Gastroesophageal sphincter (tissue), 4 donors: ENCODE results near the gene TECTA. TPM values are rescaled to one million over a fixed set of nuclear protein-coding genes. Genes with fewer than 3 reads are reported as not detected.

ENCODE experiments used
- ATAC-seq: fragments of 150-250 bp; one replicate; pipeline ENCODE4 v1.9.1; 2016; ENCODE audit warnings: mild to moderate bottlenecking, moderate library complexity
- H3K27ac ChIP-seq, 4 donors: fragments of 200-600 bp; sonication (generic) in 3 of 4; 1 replicate in 3 of 4; 2 replicates in 1 of 4; pipeline ENCODE4 v1.5.1; 2016 to 2019
- H3K27me3 ChIP-seq: fragments of 200-600 bp; sonication (generic); one replicate; pipeline ENCODE4 v1.5.1; 2019
- H3K36me3 ChIP-seq, 2 donors: fragments of 200-600 bp; sonication (generic); one replicate each; pipeline ENCODE4 v1.5.1; 2019; ENCODE audit warnings: control low read depth in 1 of 2
- H3K4me1 ChIP-seq, 3 donors: fragments of 200-600 bp; sonication (generic); 1 replicate in 2 of 3; 2 replicates in 1 of 3; pipeline ENCODE4 v1.5.1; 2016 to 2019; ENCODE audit warnings: control low read depth in 2 of 3
- H3K4me3 ChIP-seq, 2 donors: fragments of 200-600 bp; sonication (generic); one replicate each; pipeline ENCODE4 v1.5.1; 2019; ENCODE audit warnings: mild to moderate bottlenecking in 1 of 2, moderate library complexity in 1 of 2
- H3K9me3 ChIP-seq, 3 donors: fragments of 200-600 bp; sonication (generic); one replicate each; pipeline ENCODE4 v1.5.1; 2017 to 2019; ENCODE audit warnings: control low read depth in 2 of 3
- CTCF ChIP-seq, 4 experiments: fragments of 200-600 bp in 2 of 4; fragments of 450-650 bp in 2 of 4; sonication (generic) in 1 of 4; IDR thresholded peaks; one replicate each; pipeline ENCODE4 v1.5.1; 2017 to 2019; ENCODE audit warnings: antibody characterized with exemption in 4 of 4, mild to moderate bottlenecking in 2 of 4, moderate library complexity in 2 of 4
- EP300 ChIP-seq: sonication (generic); formaldehyde crosslinking; IDR thresholded peaks from one replicate; pipeline ENCODE4 v1.6.1; 2017; ENCODE audit warnings: antibody characterized with exemption, mild to moderate bottlenecking
- POLR2A ChIP-seq, 2 donors: fragments of 450-650 bp; IDR thresholded peaks; one replicate each; pipeline ENCODE4 v1.6.1; 2017; ENCODE audit warnings: antibody characterized with exemption in 2 of 2, mild to moderate bottlenecking in 2 of 2, moderate library complexity in 1 of 2
- POLR2AphosphoS5 ChIP-seq: sonication (generic); formaldehyde crosslinking; IDR thresholded peaks from one replicate; pipeline ENCODE4 v1.6.1; 2017; ENCODE audit warnings: antibody characterized with exemption
- WGBS, 2 donors: methylation state at CpG; one replicate each; pipeline ENCODE4 v1.1.5; 2018; ENCODE audit warnings: low coverage in 1 of 2; 5-methylcytosine and 5-hydroxymethylcytosine counted together
- total RNA-seq, 4 donors: library from RNA; depleted of rRNA; stranded (reverse); fragments of >200 nt; gene quantifications; one replicate each; pipeline ENCODE4 v1.1.0, GENCODE V29; 2016

TECTA gene
- total RNA-seq, 4 donors from 2014 or later: 0.35 to 1.3 (median 0.78) TPM; not detected in 1

GRCh38 chr11:121058941-121059340 is 42.1 kb upstream of the TECTA start:
- H3K4me3 ChIP-seq: no peak overlapping the region
- H3K36me3 ChIP-seq: peaks cover 8 to 86% of the 10 kb centered on the region in 2 donors
- H3K9me3 ChIP-seq: no peaks in the 10 kb centered on the region

GRCh38 chr11:121059605-121060004 is 41.4 kb upstream of the TECTA start:
- peaks cover 5 to 86% of the 10 kb centered on the region in 2 donors for H3K36me3 ChIP-seq
- no peak overlapping the region for H3K27ac ChIP-seq
- H3K4me1 ChIP-seq: no peaks in the 10 kb centered on the region
- ATAC-seq: no peak
- no peaks in the 10 kb centered on the region for H3K9me3 ChIP-seq
- no peak overlapping the region for H3K4me3 ChIP-seq
- 85 to 91% methylated on average over 3 of the region's 3 CpGs for WGBS, 2 donors
- no peaks in the 10 kb centered on the region for H3K27me3 ChIP-seq
- no peak for TF ChIP-seq POLR2A (IDR thresholded peaks at IDR 0.05)
- no peak for TF ChIP-seq EP300
- TF ChIP-seq POLR2AphosphoS5: no peak
- TF ChIP-seq CTCF (IDR thresholded peaks at IDR 0.05): no peak

More at GRCh38 chr11:121058941-121059340, 42.1 kb upstream of the TECTA start:
- Histone ChIP-seq H3K27ac (no peak overlapping the region), H3K27me3 (no peaks in the 10 kb centered on the region), H3K4me1 (no peaks in the 10 kb centered on the region)
- ATAC-seq: no peak
- WGBS, 2 donors: 71 to 78% methylated on average over 3 of the region's 3 CpGs
- TF ChIP-seq EP300: no peak
- TF ChIP-seq POLR2A (IDR thresholded peaks at IDR 0.05): no peak
- no peak for TF ChIP-seq POLR2AphosphoS5
- no peak for TF ChIP-seq CTCF (IDR thresholded peaks at IDR 0.05)

- WGBS, 2 donors: 79% methylated on average over 2 of the region's 2 CpGs; no CpG with 5 or more reads in 1 of the 2 donors
- Histone ChIP-seq H3K4me1 (no peaks in the 10 kb centered on the region), H3K27ac (no peak overlapping the region), H3K9me3 (no peaks in the 10 kb centered on the region), H3K27me3 (no peaks in the 10 kb centered on the region), H3K36me3 (peaks cover 5 to 78% of the 10 kb centered on the region in 2 donors), H3K4me3 (no peak overlapping the region)
- ATAC-seq: no peak
- no peak for TF ChIP-seq POLR2AphosphoS5
- peak; percentile 21 to 39 (median 28) for TF ChIP-seq CTCF (IDR thresholded peaks at IDR 0.05)
These were observed 37.3 kb upstream of the TECTA start for GRCh38 chr11:121063728-121064127.

GRCh38 chr11:121066623-121067022 is 34.4 kb upstream of the TECTA start:
- H3K27me3 ChIP-seq: no peaks in the 10 kb centered on the region
- WGBS, 2 donors: 89 to 90% methylated on average over 3 of the region's 3 CpGs
- H3K36me3 ChIP-seq: peaks cover 0 to 70% of the 10 kb centered on the region in 2 donors
- H3K27ac ChIP-seq: no peak overlapping the region
- ATAC-seq: no peak
- H3K4me1 ChIP-seq: peaks cover 0 to 8% (median 4%) of the 10 kb centered on the region in 3 donors
- TF ChIP-seq POLR2A (IDR thresholded peaks at IDR 0.05): no peak
- no peak for TF ChIP-seq POLR2AphosphoS5
- TF ChIP-seq EP300: no peak
- TF ChIP-seq CTCF (IDR thresholded peaks at IDR 0.05): no peak
- H3K9me3 ChIP-seq: no peaks in the 10 kb centered on the region
- H3K4me3 ChIP-seq: no peak overlapping the region

- Histone ChIP-seq H3K27me3 (no peaks in the 10 kb centered on the region), H3K4me3 (no peak overlapping the region), H3K4me1 (peaks cover 0 to 12% (median 8%) of the 10 kb centered on the region in 3 donors), H3K9me3 (no peaks in the 10 kb centered on the region), H3K36me3 (peaks cover 0 to 70% of the 10 kb centered on the region in 2 donors), H3K27ac (no peak overlapping the region)
- WGBS, 2 donors: 84 to 93% methylated on average over 3 of the region's 3 CpGs
- no peak for ATAC-seq
- no peak for TF ChIP-seq EP300
- TF ChIP-seq POLR2A (IDR thresholded peaks at IDR 0.05): no peak
- no peak for TF ChIP-seq CTCF (IDR thresholded peaks at IDR 0.05)
- no peak for TF ChIP-seq POLR2AphosphoS5
These were observed 34.0 kb upstream of the TECTA start for GRCh38 chr11:121067026-121067425.
